ENCODE measurements around the gene ERP27.

Gene ERP27

GRCh38 chr12:14938301-14938700, at the start of gene ERP27:
Gene ERP27 (minus strand): TSS chr12:14938537. CDS start chr12:14938508, 29 bp downstream.
- no peak for DNase-seq

- DNase-seq, result peak; percentile 35
These were observed 49.7 kb upstream of the ERP27 start for GRCh38 chr12:14988035-14988434.

GRCh38 chr12:14986449-14986848, 48.1 kb upstream of the ERP27 start:
- DNase-seq, result no peak

GRCh38 chr12:14984766-14985285, 46.5 kb upstream of the ERP27 start:
- DNase-seq, result no peak

GRCh38 chr12:14984036-14984435, 45.7 kb upstream of the ERP27 start:
- no peak for DNase-seq

GRCh38 chr12:14982991-14983390, 44.7 kb upstream of the ERP27 start:
- DNase-seq, result peak; percentile 45

GRCh38 chr12:14982562-14982961, 44.2 kb upstream of the ERP27 start:
- peak; percentile 82 for DNase-seq

GRCh38 chr12:14981049-14981448, 42.7 kb upstream of the ERP27 start:
- DNase-seq, result peak; percentile 63

GRCh38 chr12:14979468-14979867, 41.1 kb upstream of the ERP27 start:
- peak; percentile 15 for DNase-seq

- no peak for DNase-seq
These were observed 38.3 kb upstream of the ERP27 start for GRCh38 chr12:14976658-14977057.

- no peak for DNase-seq
These were observed 37.1 kb upstream of the ERP27 start for GRCh38 chr12:14975457-14975856.

GRCh38 chr12:14974633-14975032, 36.3 kb upstream of the ERP27 start:
- no peak for DNase-seq

- DNase-seq, result no peak
These were observed 34.5 kb upstream of the ERP27 start, which contains the start of gene PDE6H for GRCh38 chr12:14972816-14973215. Gene PDE6H (plus strand): TSS chr12:14973042. CDS start chr12:14978013, 4,971 bp downstream.

- DNase-seq, result peak; percentile 53
These were observed 32.1 kb upstream of the ERP27 start for GRCh38 chr12:14970473-14970872.

- no peak for DNase-seq
These were observed 30.1 kb upstream of the ERP27 start for GRCh38 chr12:14968478-14968877.

GRCh38 chr12:14965221-14965620, 26.9 kb upstream of the ERP27 start:
- DNase-seq, result no peak

- DNase-seq, result no peak
These were observed 26.1 kb upstream of the ERP27 start for GRCh38 chr12:14964406-14964805.

- DNase-seq, result no peak
These were observed 25.2 kb upstream of the ERP27 start for GRCh38 chr12:14963520-14963919.

- peak; percentile 26 for DNase-seq
These were observed 24.5 kb upstream of the ERP27 start for GRCh38 chr12:14962797-14963196.

- DNase-seq, result peak; percentile 58
These were observed 23.8 kb upstream of the ERP27 start for GRCh38 chr12:14962153-14962539.

GRCh38 chr12:14961466-14962152, 23.3 kb upstream of the ERP27 start, which contains the start of gene ARHGDIB:
Gene ARHGDIB (minus strand): TSS chr12:14961601. CDS start chr12:14950712, 10,889 bp downstream.
- peak; percentile 98 for DNase-seq

GRCh38 chr12:14960548-14961465, 22.5 kb upstream of the ERP27 start:
- DNase-seq, result peak; percentile 87

GRCh38 chr12:14959916-14960496, 21.7 kb upstream of the ERP27 start:
- DNase-seq, result peak; percentile 20

All from hematopoietic multipotent progenitor cell treated with erythropoietin and hydrocortisone succinate and interleukin-3 and kit ligand, for 4 days (in vitro differentiated cells).